ENCODE results near the gene ZNF839.
"Not testable (repeated sequence)": the region's sequence is repeated elsewhere in the genome, so short reads cannot be mapped to it uniquely, and the experiment has no call there.

ZNF839 gene

DNA sequence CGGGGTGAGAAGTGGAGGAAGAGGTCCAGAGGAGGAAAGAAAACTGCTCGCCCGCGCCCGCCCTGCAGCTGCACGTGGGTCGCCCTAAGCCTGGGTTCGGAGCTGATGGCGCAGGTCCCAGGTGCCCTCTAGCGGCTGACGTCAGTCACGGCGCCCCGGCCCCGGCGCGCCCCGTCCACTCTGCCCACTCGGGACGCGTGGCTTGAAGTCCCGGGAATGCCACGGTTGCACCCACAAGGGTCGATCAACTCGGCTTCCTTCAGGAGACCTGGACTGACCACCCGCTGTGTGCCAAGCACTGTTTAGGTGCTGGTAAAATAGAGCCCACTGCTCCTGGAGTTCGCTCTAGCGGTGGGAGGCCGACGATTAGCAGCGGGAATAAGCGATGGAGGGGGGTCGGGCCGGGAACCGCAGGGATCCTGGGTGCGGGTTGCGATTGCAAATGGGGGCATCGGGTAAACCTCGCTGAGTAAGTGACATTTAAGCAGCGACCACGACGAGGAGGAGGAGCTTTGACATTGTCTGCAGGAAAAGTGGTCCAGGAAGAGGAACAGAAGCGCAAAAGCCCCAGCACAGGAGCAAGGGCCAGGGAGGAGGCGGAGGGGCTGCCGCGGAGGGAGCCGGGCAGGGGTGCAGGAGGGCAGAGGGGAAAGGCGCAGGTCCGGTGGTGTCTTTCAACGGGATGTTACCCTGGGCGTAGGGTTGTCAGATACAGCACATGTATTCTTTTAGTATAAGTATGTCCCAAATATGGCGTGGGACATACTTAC lies 5.1 kb upstream of the ZNF839 start:
- peak; percentile 87 for DNase-seq

DNA sequence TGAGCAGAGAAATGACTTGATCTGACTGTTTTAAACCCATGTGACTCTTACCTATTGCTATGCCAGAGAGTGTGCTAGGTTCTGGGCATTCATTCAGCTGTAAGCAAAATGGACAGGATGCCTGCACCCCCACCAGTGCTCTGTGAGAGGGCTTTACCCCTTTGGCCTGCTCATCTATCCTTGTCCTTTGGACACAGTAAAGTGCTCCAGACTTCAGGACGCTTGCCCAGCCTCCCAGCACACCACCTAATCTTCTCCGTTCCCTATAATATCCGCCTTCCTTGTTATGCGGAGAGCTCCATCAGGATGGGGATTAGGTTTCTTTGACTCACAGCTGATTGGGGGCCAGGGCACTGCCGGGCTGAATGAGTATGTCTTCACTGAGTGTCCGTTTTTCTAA lies 4.4 kb upstream of the ZNF839 start:
- no peak for DNase-seq

DNA sequence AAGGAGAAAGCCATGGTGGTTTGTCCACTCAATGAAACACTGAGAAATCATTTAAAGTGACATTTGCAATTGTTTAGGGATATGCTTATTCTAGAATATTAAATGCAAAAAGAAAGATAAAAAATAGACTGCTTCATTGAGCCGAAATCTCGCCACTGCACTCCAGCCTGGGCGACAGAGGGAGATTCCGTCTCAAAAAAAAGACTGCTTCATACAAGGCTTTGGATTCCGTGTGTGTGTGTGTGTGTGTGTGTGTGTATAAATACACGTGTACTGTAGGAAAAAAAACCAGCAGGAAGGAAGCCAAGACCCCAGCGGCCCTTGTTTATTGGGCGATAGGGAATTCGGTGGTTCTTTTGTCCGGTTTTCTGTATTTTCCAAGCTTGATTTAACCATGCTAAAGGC lies 3.2 kb upstream of the ZNF839 start:
- DNase-seq = peak; percentile 36

DNA sequence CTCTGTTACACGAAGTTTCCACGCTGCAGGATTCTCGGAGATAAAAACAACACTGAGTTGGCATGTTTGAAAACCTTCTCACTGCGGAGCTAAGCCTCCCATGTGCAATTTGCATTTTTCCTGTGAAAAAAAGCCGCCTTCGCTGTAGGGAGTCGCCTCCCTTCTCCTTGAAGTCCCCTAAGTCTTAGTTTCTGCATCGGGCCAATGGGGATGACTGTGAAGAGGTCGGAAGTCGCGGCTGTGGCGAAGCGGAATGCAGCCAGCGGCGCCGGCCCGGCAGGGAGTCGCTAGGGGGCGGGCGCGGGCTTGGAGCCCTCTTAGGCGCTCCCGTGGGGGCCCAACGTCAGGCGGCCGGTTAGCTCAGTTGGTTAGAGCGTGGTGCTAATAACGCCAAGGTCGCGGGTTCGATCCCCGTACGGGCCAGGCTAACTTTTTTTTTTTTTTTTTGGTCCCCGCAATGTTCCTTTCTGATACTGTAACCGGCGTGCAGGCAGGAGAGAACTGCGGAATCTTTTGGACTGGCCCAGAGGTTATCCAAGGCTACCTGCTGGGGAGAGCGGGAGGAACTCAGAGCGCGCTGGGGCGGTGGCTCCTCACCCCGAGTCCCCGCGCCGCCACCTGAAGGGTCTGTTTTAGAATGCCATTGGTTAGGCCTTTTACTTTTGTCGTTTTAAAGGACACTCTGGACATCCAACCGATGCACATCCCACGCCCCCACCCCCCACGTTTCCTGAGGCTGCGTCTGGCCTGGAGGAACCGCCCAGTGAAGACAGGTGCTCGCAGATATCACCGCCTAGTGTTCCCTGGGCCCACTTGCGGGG lies 2.6 kb upstream of the ZNF839 start:
- DNase-seq = peak; percentile 98

DNA sequence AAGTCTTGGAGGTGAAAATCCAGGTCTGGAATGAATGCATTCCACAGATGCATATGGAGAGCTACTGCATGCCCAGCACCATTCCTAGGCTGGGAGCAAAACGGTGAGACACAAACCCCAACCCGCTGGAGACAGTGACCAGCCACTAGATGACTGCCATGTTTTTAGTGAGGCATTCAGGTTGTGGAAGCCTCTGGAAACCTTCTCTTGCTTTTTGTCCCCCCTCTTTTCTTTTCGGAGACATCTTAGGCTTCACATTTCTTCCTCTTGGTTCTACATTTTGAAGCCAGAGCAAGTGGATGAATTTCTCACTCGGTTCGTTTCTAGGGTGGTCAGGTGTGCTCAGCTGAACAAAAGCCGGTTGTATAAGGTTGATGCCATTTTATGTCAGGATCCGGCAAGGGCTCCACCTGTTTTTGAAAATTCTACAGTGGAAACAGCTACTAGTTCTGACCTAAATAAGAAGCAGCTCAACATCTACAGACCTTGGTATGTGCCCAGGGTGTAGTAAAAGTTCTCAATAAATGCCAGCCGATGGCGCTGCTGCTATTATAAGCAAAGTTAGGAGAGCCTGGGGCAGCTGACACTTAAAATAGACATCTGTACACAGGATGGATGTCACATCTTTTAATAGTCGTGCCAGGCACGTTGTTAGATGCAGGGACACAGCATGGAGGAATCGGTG lies 1.8 kb upstream of the ZNF839 start:
- peak; percentile 48 for DNase-seq

DNA sequence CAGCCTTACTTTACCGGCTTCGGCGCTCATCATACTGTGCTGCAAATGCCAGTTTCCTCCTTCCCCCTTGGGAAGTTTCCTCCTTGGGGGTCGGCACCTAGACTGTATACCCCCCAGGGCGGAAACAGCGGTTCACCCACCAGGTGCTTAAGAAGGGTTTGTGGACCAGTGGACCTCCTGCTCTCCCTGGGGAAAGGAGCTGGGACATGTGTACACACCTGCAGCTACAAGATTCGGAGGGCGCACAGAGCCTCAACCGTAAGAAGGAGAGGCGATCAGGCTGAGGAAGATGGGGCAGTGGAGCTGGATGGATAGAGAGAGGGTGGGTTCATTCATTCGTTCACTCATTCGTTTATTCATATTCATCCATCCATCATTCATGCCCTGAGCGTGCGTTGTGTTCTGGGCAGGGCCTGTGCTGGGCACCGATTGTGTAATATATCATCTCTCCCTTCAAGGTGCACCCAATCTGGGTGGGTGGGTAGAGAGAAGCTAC lies 717 bp upstream of the ZNF839 start:
- peak; percentile 42 for DNase-seq

DNA sequence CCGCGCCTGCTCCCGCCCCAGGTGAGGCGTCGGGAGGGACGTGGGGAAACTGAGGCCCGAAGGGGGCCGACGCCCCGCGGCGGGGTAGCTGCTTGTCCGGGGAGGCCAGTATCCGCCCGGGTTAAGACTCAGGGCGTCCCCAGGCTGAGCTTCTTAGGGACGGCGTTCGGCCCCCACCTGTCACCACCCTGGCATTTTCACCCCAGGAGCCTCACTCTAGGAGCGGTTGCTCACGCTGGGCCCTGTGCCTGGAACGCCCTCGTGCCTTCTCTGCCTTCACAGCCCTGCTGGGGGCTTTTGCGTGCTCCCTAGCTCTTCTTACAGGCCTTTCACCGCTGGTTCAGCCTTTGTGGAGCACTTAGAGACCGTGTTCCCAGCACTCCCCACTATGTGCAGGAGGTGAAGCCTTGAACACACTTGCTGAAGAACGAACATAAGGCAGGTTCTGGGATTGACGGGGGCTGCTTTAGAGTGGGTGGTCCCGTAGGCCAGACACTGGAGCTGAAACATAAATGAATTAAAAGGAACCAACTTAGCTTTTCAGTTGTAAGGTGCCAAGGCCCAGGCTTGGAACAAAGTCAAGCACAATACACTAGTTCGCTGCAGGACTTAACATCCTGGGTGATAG lies 601 bp downstream of the ZNF839 start:
- peak; percentile 52 for DNase-seq

DNA sequence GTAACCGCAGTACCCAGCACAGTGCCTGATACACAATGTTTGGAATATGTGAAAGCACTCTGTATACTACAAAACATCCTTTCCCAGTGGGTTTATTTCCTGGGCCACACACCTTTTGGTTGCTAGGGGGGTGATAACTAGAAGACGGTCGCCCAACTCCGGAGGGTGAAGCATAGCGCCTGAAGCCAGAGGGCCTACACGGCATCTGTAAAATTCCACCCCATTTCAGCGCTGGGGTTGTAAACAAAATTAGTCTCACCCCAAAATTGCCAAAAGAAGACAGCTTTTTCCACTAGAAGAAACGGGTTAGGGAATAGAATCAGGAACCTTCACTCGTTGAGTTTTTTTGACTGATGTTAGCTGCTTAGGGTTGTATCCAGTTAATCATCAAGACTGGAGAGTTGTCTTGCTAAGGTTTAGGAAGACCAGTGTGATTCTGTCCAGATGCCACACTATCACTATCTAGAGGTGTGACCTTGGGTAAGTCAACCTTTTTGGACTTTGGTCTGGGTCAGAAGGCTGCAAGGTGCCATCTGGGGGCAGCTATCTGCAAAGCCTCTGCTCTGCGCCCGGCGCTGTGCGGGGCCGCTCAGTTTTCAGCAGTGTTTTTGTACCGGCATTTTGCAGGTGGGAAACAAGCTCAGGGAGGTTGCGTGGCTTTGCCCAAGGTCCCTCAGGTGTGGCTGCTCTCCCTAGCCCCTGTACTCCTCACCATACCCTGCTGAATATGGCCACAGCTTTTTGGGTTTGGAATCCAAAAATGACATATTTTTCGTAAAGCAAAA lies 1.3 kb downstream of the ZNF839 start:
- no peak for DNase-seq

DNA sequence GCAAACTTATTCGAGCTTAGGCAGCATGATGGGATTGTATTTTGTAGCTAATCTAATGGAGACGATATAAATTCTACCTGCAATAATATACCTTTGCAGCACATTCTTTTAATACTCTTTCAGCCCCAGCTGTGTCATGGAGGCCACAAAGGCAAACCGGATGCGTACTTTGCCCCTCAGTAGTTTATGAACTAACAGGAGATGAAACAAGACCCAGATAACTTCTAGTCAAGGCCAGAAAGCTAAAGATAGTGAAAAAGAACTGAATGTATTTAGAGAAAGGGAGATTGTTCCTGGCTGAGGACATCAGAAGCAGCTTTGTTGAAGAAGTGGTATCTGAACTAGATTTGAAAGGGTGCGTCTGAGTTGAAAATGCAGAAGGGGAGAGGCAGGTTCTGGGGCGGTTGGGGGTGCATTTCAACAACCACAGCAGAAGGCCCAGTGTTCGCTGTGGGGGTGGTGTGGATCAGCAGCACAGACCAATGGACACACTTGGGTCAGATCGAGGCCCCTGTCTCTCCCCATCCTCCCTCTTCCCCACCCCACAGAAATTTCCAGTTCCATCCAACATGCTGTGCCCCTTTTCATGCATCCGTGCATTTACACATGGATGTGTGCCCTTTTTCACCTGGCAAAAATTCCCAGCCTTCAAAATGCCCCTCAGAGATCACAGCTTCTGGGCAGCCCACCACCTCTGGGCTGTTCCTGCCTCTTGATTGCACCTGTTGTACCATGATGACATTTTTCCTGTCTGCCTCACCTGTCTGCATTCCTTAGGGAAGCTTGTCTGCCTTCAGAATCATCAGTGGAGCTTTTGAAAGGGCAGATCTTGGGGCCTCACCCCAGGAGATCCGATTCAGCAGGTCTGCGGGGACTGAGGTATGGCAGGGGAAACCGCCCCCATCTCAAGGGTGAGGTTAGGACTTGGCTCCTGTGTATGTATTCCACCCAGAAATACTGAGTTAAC lies 2.2 kb downstream of the ZNF839 start:
- no peak for DNase-seq

DNA sequence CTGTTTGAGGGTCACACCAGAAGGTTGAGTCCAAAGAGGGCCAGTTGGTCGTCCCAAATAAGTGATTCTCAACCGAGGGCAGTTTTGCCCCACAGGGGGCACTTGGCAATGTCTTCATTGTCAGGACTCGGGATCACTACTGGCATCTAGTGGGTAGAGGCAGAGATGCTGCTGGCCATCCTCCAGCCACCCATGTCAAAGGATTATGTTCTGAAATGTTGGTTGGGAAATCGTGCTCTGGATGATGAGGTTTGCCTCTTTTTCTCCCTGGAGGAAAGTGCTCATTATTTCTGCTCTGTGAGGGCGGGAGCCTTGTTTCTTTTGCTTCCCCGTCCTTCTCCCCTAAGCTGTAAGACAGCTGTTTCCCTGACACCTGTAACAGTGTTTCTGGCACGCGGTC lies 3.6 kb downstream of the ZNF839 start:
- DNase-seq = peak; percentile 39

DNA sequence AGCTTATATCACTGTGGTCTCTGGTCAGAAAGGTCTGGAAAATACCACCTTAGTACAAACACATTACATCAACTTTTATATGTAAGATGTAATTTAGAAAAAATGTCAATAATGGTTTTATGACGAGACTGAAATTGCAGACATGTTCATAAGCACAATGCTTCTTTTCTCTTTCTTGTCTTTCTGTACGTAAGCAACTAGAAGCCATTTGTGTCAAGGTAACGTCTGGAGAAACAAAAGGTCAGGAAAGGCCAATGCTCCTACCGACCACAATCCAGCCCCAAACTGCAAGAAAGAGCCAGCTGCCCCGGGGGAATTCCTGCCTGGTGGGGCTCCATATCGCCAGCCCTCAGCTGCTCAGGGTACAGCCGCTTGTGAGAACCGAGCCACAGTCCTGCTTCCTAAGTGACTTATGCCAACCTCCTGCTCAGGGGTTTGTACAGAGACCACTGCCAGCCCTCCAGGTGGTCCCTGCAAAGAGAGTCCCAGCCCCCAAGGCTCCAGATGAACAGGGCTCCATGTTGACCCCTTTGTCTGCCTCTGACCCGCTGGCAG lies 6.3 kb downstream of the ZNF839 start:
- no peak for DNase-seq

DNA sequence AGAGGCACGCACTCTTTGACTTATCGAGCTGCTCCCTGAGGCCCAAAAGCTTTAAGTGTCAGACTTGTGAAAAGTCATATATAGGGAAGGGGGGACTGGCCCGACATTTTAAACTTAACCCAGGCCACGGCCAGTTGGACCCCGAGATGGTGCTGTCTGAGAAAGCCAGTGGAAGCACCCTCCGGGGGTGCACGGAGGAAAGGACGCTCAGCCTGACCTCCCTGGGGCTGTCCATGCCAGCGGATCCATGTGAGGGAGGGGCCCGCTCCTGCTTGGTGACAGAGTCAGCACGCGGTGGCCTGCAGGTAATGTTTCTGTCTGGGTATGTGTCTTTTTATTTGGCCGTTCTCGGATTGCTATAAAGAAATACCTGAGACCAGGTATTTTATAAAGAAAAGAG lies 7.0 kb downstream of the ZNF839 start:
- DNase-seq = no peak

DNA sequence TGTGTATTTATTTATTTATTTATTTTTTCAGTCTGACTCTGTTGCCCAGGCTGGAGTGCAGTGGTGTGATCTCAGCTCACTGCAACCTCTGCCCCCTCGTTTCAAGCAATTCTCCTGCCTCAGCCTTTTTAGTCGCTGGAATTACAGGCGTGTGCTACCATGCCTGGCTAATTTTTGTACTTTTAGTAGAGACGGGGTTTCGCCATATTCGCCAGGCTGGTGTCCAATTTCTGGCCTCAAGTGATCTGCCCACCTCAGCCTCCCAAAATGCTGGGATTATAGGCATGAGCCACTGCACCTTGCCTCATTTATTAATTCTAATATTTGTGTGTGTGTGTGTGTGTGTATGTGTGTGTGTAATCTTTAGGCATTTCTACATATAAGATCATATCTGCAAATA lies 9.8 kb downstream of the ZNF839 start:
- not testable (repeated sequence) for DNase-seq

DNA sequence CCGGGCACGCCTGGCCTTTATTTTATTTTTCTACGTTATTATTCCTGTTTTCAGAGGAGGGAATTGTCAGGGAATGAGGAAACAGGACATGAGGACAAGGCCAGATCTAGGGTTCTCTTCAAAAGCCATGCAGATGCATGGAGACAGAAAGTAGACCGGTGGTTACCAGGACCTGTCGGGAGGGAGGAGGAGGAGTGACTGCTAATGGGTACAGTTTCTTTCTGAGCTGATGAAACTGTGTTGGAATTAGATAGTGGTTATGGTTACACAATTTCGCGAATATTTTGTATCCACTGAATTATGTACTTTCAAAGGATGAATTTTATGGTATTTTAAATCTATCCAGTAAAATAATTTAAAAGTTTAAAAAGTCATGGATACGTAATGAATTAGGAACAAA lies 11.3 kb downstream of the ZNF839 start:
- DNase-seq = no peak

DNA sequence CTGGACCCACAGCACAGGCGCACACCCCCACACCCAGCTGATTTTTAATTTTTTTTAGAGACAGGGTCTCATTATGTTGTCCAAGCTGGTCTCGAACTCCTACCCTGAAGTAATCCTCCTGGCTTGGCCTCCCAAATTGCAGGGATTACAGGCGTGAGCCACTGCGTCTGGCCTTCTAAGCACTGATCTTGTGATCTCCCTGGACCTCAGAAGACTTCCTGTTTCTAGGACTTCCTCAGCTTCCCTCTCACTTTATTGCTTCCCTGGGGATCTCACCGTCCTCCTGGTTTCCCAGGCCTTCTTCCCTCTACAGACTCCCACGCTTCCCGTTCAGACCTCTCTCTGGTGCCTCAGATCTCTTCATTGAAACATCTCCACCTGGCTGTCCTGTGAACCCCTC lies 13.8 kb downstream of the ZNF839 start:
- DNase-seq = no peak

DNA sequence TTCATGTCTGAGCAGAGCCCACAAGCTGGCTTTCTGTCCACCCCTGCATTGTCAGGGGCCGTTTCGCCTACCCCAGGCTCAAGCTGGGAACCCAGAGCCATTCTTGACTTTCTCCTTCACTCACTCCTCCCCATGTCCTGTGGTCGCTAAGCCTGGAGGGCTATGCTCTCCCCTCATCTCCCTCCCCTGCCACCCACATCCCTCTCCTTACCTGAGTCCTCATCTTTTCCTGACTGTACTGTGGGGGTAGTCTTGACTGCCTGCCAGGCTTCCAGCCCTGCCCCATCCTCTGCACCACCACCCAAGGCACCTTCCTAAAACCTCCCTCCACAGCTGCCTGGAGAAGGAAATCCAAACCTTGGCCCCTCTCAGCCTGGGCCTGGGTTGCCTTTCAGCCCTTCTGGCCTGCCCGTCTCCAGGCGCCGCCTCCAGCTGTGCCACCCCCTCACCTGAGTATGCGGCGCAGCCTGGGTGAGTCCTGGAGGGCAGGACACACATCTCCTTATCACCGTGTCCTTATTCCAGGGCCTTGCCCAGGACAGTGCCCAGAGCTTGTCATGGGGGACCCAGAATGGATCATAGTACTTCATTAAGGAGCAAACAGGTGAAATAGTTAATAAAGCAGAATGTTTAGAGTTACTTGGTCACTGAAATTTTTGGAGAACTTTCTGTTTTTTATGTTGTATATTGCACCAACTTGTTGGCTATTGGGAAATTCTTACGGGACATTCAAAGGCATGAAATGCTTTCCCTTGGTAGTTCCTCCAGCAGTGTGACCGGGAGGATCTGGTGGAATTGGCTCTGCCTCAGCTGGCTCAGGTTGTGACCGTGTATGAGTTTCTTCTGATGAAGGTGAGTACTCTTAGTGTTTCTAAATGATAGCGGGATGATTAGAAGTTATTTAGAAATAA lies 14.5 kb downstream of the ZNF839 start:
- no peak for DNase-seq

DNA sequence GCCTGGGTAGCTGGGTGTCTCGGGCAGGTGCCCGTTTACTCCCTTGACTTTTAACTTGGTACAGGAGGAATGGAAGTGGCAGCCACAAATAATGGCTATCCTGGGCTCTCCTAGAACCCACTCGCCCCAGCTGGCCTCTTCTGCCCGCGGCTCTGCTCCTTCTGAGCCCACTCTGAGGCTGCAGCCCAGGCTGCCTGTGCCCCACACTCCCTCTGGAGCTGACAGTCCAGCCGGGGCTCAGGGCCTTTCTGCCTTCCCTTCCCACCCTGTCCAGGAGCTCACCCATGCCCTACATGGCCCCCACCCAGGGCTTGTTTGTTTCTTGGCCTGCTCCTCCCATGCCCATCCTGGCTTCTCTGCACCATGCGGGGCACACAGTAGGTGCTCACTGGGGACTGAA lies 15.6 kb downstream of the ZNF839 start:
- no peak for DNase-seq

DNA sequence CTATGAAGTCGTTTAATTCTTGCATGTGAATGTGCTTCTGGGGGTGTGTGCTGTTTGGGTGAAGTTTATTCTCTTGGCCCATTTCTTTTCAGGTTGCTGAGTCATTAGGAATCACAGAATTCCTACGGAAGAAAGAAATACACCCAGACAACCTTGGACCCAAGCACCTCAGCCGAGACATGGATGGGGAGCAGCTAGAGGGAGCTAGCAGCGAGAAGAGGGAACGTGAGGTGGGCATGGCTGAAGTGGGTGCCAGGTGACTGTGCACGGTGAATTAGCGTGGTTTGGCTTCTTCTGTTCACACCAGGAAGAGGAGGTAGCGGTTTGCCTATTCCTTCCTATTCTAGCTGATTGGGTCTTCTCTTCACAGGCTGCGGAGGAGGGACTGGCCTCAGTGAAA lies 19.2 kb downstream of the ZNF839 start:
- DNase-seq = no peak

DNA sequence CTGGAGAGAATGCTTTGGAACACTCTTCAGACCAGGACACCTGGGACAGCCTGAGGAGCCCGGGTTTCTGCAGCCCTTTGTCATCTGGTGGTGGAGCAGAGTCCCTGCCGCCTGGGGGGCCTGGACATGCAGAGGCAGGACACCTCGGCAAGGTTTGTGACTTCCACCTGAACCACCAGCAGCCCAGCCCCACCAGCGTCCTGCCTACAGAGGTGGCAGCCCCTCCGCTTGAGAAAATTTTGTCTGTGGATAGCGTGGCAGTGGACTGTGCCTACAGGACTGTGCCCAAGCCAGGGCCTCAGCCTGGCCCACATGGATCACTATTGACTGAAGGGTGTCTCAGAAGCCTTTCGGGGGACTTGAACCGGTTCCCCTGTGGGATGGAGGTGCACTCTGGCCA lies 22.0 kb downstream of the ZNF839 start:
- no peak for DNase-seq

DNA sequence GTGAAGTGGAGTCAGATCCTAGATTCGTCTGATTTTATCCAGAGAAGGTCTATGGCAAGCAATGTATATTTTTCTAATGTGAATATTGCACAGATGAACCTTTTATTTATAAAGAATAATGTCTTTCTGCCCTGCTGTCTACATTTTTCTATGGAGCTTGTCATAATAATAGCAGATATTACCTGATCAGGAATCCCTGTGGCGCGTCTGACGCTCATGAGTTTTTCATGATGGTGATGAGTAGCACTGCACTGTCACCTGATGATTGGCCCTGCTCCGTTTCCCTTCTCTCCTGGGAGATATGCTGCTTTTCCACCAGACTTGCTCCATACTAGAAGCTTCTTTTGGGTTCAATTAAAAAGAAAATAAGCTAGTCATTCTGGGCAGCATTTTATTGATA lies 22.7 kb downstream of the ZNF839 start:
- DNase-seq = no peak
